NCI-H2107 treated with DMSO at 0.1 percent for 48 hours (cell line): Measurements from ENCODE around the gene CELF2.
"Not testable (repeated sequence)": the region's sequence is repeated elsewhere in the genome, so short reads cannot be mapped to it uniquely, and the experiment has no call there.

ENCODE experiments used
- DNase-seq: peaks from one replicate; lab custom pipeline; 2025; ENCODE audit not compliant: unreplicated experiment; lab: John Stamatoyannopoulos, UW

The CELF2 gene

GRCh38 chr10:11017570-11018431, at the start of gene CELF2:
Gene CELF2, plus strand, starts transcription at chr10:11017872. Its CDS starts 218 bp downstream, at chr10:11018090.
- DNase-seq, result peak; percentile 13

- DNase-seq, result no peak
Measured at GRCh38 chr10:10968257-10968588, 49.4 kb upstream of the CELF2 start.

GRCh38 chr10:10973310-10973709, 44.4 kb upstream of the CELF2 start:
- DNase-seq, result no peak

GRCh38 chr10:10975647-10976046, 42.0 kb upstream of the CELF2 start:
- DNase-seq, result no peak

- DNase-seq, result no peak
Measured at GRCh38 chr10:10976652-10977051, 41.0 kb upstream of the CELF2 start.

- no peak for DNase-seq
Measured at GRCh38 chr10:10977226-10977956, 40.3 kb upstream of the CELF2 start.

- no peak for DNase-seq
Measured at GRCh38 chr10:10977978-10978377, 39.7 kb upstream of the CELF2 start.

- no peak for DNase-seq
Measured at GRCh38 chr10:10985361-10985760, 32.3 kb upstream of the CELF2 start.

GRCh38 chr10:10986606-10987005, 31.1 kb upstream of the CELF2 start:
- DNase-seq, result no peak

- no peak for DNase-seq
Measured at GRCh38 chr10:10987111-10987510, 30.6 kb upstream of the CELF2 start.

GRCh38 chr10:10989669-10990068, 28.0 kb upstream of the CELF2 start:
- no peak for DNase-seq

- no peak for DNase-seq
Measured at GRCh38 chr10:10991144-10991543, 26.5 kb upstream of the CELF2 start.

- no peak for DNase-seq
Measured at GRCh38 chr10:10992072-10992471, 25.6 kb upstream of the CELF2 start.

- DNase-seq, result no peak
Measured at GRCh38 chr10:10992961-10993714, 24.5 kb upstream of the CELF2 start.

GRCh38 chr10:10993785-10994184, 23.9 kb upstream of the CELF2 start:
- no peak for DNase-seq

GRCh38 chr10:10994360-10994759, 23.3 kb upstream of the CELF2 start:
- DNase-seq, result no peak

GRCh38 chr10:10995120-10995519, 22.6 kb upstream of the CELF2 start:
- DNase-seq, result no peak

GRCh38 chr10:10996966-10997620, 20.6 kb upstream of the CELF2 start:
- no peak for DNase-seq

GRCh38 chr10:10999501-10999900, 18.2 kb upstream of the CELF2 start:
- DNase-seq, result not testable (repeated sequence)

- no peak for DNase-seq
Measured at GRCh38 chr10:11002485-11002884, 15.2 kb upstream of the CELF2 start.

- DNase-seq, result no peak
Measured at GRCh38 chr10:11002916-11003315, 14.8 kb upstream of the CELF2 start.
